ENCODE data around the gene CSAD. TPM values are rescaled to one million over a fixed set of nuclear protein-coding genes. Genes with fewer than 3 reads are reported as not detected.
A peak's percentile ranks its signal among the peaks of the same experiment; 100 is the strongest.

Gene CSAD
- total and polyA plus RNA-seq, 4 donors, result 21.7 to 48.8 (median 33.3) TPM

- no peak overlapping the region for H3K4me3 ChIP-seq
- DNase-seq (no peak), ATAC-seq (ENCODE audit: insufficient read depth, low FRiP score) (no peak)
- peaks cover 0 to 25% (median 19%) of the 10 kb centered on the region in 4 donors for H3K36me3 ChIP-seq (ENCODE audit: control insufficient read depth in 4 of 4, insufficient read depth in 4 of 4, low read length in 4 of 4)
- WGBS, 2 donors, result 58 to 64% methylated on average over 2 of the region's 2 CpGs
- H3K27ac ChIP-seq (ENCODE audit: low read depth in 1 of 2, low read length in 1 of 2), result peak overlapping the region in 1 of 2 donors; percentile 34
- H3K4me1 ChIP-seq (ENCODE audit: control insufficient read depth in 5 of 5, insufficient read depth in 5 of 5, low read length in 5 of 5), result peaks cover 0 to 4% (median 0%) of the 10 kb centered on the region in 5 donors
- no peak for TF ChIP-seq CTCF (IDR thresholded peaks at IDR 0.05; ENCODE audit: control extremely low read depth, extremely low read depth)
- no peaks in the 10 kb centered on the region for H3K27me3 ChIP-seq (ENCODE audit: control insufficient read depth in 3 of 3, insufficient read depth in 3 of 3, low read length in 2 of 3)
- H3K9me3 ChIP-seq (ENCODE audit: control insufficient read depth in 4 of 4, insufficient read depth in 3 of 4, low read length in 3 of 4), result no peaks in the 10 kb centered on the region
- H3K9ac ChIP-seq (ENCODE audit: insufficient read depth in 1 of 2, low read length in 2 of 2), result no peak overlapping the region
Observed at GRCh38 chr12:53208435-53208834, 27.7 kb upstream of the CSAD start.

GRCh38 chr12:53207042-53207441, 26.3 kb upstream of the CSAD start, which contains the start of gene ITGB7:
Gene ITGB7 (minus strand): TSS chr12:53207251. CDS start chr12:53200443, 6,808 bp downstream.
- no peak within 1 kb of the TSS for H3K9ac ChIP-seq (ENCODE audit: insufficient read depth in 1 of 2, low read length in 2 of 2)
- H3K4me3 ChIP-seq, result no peak within 1 kb of the TSS
- H3K27me3 ChIP-seq (ENCODE audit: control insufficient read depth in 3 of 3, insufficient read depth in 3 of 3, low read length in 2 of 3), result no peaks in the 10 kb centered on the region
- H3K36me3 ChIP-seq (ENCODE audit: control insufficient read depth in 4 of 4, insufficient read depth in 4 of 4, low read length in 4 of 4), result peaks cover 0 to 18% (median 10%) of the 10 kb centered on the region in 4 donors
- H3K4me1 ChIP-seq (ENCODE audit: control insufficient read depth in 5 of 5, insufficient read depth in 5 of 5, low read length in 5 of 5), result peaks cover 0 to 4% (median 0%) of the 10 kb centered on the region in 5 donors
- TF ChIP-seq CTCF (IDR thresholded peaks at IDR 0.05; ENCODE audit: control extremely low read depth, extremely low read depth), result no peak
- 25 to 43% methylated on average over 5 of the region's 5 CpGs for WGBS, 2 donors
- no peak within 1 kb of the TSS for H3K27ac ChIP-seq (ENCODE audit: low read depth in 1 of 2, low read length in 1 of 2)
- DNase-seq (no peak), ATAC-seq (ENCODE audit: insufficient read depth, low FRiP score) (no peak)
- no peaks in the 10 kb centered on the region for H3K9me3 ChIP-seq (ENCODE audit: control insufficient read depth in 4 of 4, insufficient read depth in 3 of 4, low read length in 3 of 4)

GRCh38 chr12:53205747-53206419, 25.2 kb upstream of the CSAD start:
- TF ChIP-seq CTCF (IDR thresholded peaks at IDR 0.05; ENCODE audit: control extremely low read depth, extremely low read depth), result no peak
- Histone ChIP-seq H3K27me3 (ENCODE audit: control insufficient read depth in 3 of 3, insufficient read depth in 3 of 3, low read length in 2 of 3) (no peaks in the 10 kb centered on the region), H3K9ac (ENCODE audit: insufficient read depth in 1 of 2, low read length in 2 of 2) (no peak overlapping the region), H3K9me3 (ENCODE audit: control insufficient read depth in 4 of 4, insufficient read depth in 3 of 4, low read length in 3 of 4) (no peaks in the 10 kb centered on the region), H3K4me1 (ENCODE audit: control insufficient read depth in 5 of 5, insufficient read depth in 5 of 5, low read length in 5 of 5) (peaks cover 0 to 5% (median 0%) of the 10 kb centered on the region in 5 donors), H3K4me3 (no peak overlapping the region), H3K36me3 (ENCODE audit: control insufficient read depth in 4 of 4, insufficient read depth in 4 of 4, low read length in 4 of 4) (peaks cover 0 to 7% (median 5%) of the 10 kb centered on the region in 4 donors), H3K27ac (ENCODE audit: low read depth in 1 of 2, low read length in 1 of 2) (no peak overlapping the region)
- WGBS, 2 donors, result 55 to 69% methylated on average over 7 of the region's 7 CpGs
- DNase-seq, result no peak
- peak; percentile 43 for ATAC-seq (ENCODE audit: insufficient read depth, low FRiP score)

Measured in lung (tissue), 12 donors.